Skeletal muscle cell (primary cell): ENCODE data around the gene HOMER1.
"Not testable (repeated sequence)": the region's sequence is repeated elsewhere in the genome, so short reads cannot be mapped to it uniquely, and the experiment has no call there.

ENCODE experiments used
- DNase-seq: peaks from one replicate; pipeline ENCODE4 v3.0.0-alpha.2; 2010; ENCODE audit warnings: low read depth
- H3K4me3 ChIP-seq: 2 replicates; pipeline ENCODE4 v1.5.1; 2011; ENCODE audit warnings: low read depth, mild to moderate bottlenecking, control low read depth, low read length, moderate library complexity

HOMER1 gene

GRCh38 chr5:79454043-79454442, 59.9 kb downstream of the HOMER1 start:
- no peak for DNase-seq
- no peak overlapping the region for H3K4me3 ChIP-seq

GRCh38 chr5:79448336-79448735, 65.6 kb downstream of the HOMER1 start:
- peak; percentile 14 for DNase-seq

GRCh38 chr5:79436821-79437220, 77.1 kb downstream of the HOMER1 start:
- DNase-seq: no peak
- no peak overlapping the region for H3K4me3 ChIP-seq

More at GRCh38 chr5:79448336-79448735, 65.6 kb downstream of the HOMER1 start:
- H3K4me3 ChIP-seq: no peak overlapping the region

- DNase-seq: peak; percentile 53
- H3K4me3 ChIP-seq: no peak overlapping the region
Measured at GRCh38 chr5:79436224-79436623, 77.7 kb downstream of the HOMER1 start.

GRCh38 chr5:79430196-79430595, 83.7 kb downstream of the HOMER1 start:
- H3K4me3 ChIP-seq: no peak overlapping the region
- no peak for DNase-seq

- no peak overlapping the region for H3K4me3 ChIP-seq
- no peak for DNase-seq
Measured at GRCh38 chr5:79423296-79423695, 90.6 kb downstream of the HOMER1 start.

- H3K4me3 ChIP-seq: no peak overlapping the region
- DNase-seq: no peak
Measured at GRCh38 chr5:79420248-79420647, 93.7 kb downstream of the HOMER1 start.

- DNase-seq: no peak
Measured at GRCh38 chr5:79418276-79418675, 95.7 kb downstream of the HOMER1 start.

GRCh38 chr5:79417495-79417894, 96.4 kb downstream of the HOMER1 start:
- no peak overlapping the region for H3K4me3 ChIP-seq
- no peak for DNase-seq

More at GRCh38 chr5:79418276-79418675, 95.7 kb downstream of the HOMER1 start:
- H3K4me3 ChIP-seq: no peak overlapping the region

- DNase-seq: no peak
- H3K4me3 ChIP-seq: no peak overlapping the region
Measured at GRCh38 chr5:79416499-79416898, 97.4 kb downstream of the HOMER1 start.

- DNase-seq: no peak
- H3K4me3 ChIP-seq: no peak overlapping the region
Measured at GRCh38 chr5:79413112-79413511, 100.8 kb downstream of the HOMER1 start.

- no peak overlapping the region for H3K4me3 ChIP-seq
- DNase-seq: no peak
Measured at GRCh38 chr5:79408028-79408427, 105.9 kb downstream of the HOMER1 start.

- DNase-seq: no peak
- H3K4me3 ChIP-seq: no peak overlapping the region
Measured at GRCh38 chr5:79407591-79407990, 106.3 kb downstream of the HOMER1 start.

- no peak for DNase-seq
- H3K4me3 ChIP-seq: no peak overlapping the region
Measured at GRCh38 chr5:79401216-79401615, 112.7 kb downstream of the HOMER1 start.

- DNase-seq: no peak
- H3K4me3 ChIP-seq: no peak overlapping the region
Measured at GRCh38 chr5:79399046-79399445, 114.9 kb downstream of the HOMER1 start.

- no peak overlapping the region for H3K4me3 ChIP-seq
- DNase-seq: no peak
Measured at GRCh38 chr5:79397080-79397479, 116.9 kb downstream of the HOMER1 start.

- DNase-seq: peak; percentile 9
- H3K4me3 ChIP-seq: no peak overlapping the region
Measured at GRCh38 chr5:79396265-79396664, 117.7 kb downstream of the HOMER1 start.

- DNase-seq: no peak
Measured at GRCh38 chr5:79395296-79395695, 118.6 kb downstream of the HOMER1 start.

GRCh38 chr5:79392776-79393175, 121.2 kb downstream of the HOMER1 start:
- DNase-seq: no peak
- H3K4me3 ChIP-seq: no peak overlapping the region

More at GRCh38 chr5:79395296-79395695, 118.6 kb downstream of the HOMER1 start:
- no peak overlapping the region for H3K4me3 ChIP-seq

GRCh38 chr5:79386679-79387078, 127.3 kb downstream of the HOMER1 start:
- DNase-seq: no peak
- H3K4me3 ChIP-seq: no peak overlapping the region

GRCh38 chr5:79385126-79385525, 128.8 kb downstream of the HOMER1 start:
- not testable (repeated sequence) for H3K4me3 ChIP-seq, DNase-seq
